Measurements from ENCODE around the gene RPS15.

DNA sequence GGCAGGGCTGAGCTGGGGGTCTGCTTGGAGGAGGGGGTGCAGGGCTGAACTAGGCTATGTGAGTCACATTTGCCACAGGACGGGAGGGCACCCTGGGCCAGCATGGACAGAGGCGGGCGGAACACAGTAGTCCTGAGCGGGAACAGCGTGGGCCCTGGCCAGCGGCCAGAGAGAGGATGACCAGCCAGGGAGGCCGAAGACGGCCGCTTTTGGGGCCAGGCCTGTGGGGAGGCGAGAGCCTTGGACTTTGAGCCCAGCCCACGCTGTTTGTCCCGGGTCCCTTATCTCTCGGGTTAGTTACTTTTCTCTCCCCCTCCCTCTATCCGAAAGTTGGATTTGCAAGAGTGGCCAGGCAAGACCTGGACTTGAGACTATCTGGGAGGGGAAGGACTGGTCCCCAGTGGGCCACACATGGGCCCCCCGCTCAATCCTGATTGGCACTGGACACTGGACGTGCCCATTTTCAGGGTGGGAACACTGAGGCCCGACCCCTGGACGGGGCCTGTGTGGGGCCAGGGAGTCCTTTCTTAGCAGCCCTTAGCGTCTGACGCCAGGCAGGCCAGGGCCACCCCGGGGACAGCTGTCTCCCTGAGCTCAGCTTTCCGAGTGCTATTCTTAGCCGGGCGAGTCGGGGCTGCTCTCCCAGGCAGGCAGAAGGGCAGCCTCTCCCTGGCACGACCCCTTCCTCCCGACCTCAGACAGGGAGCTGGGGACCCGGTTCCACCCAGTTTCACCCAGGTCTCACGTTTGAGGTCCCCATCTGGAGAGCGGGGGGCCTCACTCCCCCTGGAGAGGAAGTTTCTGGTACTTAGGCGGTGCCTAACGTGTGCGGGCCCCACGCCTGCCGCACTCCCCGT lies 37.7 kb upstream of the RPS15 start:
- TF ChIP-seq, protein P1, sequence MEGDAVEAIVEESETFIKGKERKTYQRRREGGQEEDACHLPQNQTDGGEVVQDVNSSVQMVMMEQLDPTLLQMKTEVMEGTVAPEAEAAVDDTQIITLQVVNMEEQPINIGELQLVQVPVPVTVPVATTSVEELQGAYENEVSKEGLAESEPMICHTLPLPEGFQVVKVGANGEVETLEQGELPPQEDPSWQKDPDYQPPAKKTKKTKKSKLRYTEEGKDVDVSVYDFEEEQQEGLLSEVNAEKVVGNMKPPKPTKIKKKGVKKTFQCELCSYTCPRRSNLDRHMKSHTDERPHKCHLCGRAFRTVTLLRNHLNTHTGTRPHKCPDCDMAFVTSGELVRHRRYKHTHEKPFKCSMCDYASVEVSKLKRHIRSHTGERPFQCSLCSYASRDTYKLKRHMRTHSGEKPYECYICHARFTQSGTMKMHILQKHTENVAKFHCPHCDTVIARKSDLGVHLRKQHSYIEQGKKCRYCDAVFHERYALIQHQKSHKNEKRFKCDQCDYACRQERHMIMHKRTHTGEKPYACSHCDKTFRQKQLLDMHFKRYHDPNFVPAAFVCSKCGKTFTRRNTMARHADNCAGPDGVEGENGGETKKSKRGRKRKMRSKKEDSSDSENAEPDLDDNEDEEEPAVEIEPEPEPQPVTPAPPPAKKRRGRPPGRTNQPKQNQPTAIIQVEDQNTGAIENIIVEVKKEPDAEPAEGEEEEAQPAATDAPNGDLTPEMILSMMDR (conservative IDR thresholded peaks at IDR 0.05), result no peak
- no peak for TF ChIP-seq ZFX (IDR thresholded peaks at IDR 0.05)
